HepG2 (cell line): Measurements from ENCODE around the gene RSAD1. TPM values are rescaled to one million over a fixed set of nuclear protein-coding genes. Genes with fewer than 3 reads are reported as not detected.
A peak's percentile ranks its signal among the peaks of the same experiment; 100 is the strongest.

Experiments
- ARID5B ChIP-seq: IDR thresholded peaks from 2 replicates; pipeline ENCODE4 v1.4.0; 2020; ENCODE audit warnings: mild to moderate bottlenecking, missing genetic modification reagents
- ATF1 ChIP-seq: IDR thresholded peaks from 2 replicates; pipeline ENCODE4 v1.6.1; 2016; ENCODE audit warnings: mild to moderate bottlenecking, control low read depth
- EP300 ChIP-seq, 3 experiments: sonication (generic) in 1 of 3; formaldehyde crosslinking in 1 of 3; IDR thresholded peaks; 2 replicates each; pipeline versions ENCODE4 v1.5.1 to v1.6.1; 2011 to 2020; ENCODE audit warnings: low read depth in 2 of 3, low read length in 2 of 3, borderline replicate concordance in 1 of 3, improper control_type of control experiment in 1 of 3, mild to moderate bottlenecking in 1 of 3, missing genetic modification reagents in 1 of 3, moderate library complexity in 1 of 3
- HNF1B ChIP-seq: sonication (generic); formaldehyde crosslinking; IDR thresholded peaks from 2 replicates; pipeline ENCODE4 v1.5.1; 2020; ENCODE audit warnings: mild to moderate bottlenecking, moderate library complexity, missing genetic modification reagents
- HNRNPK ChIP-seq: fragments of 200-400 bp; formaldehyde crosslinking; IDR thresholded peaks from 2 replicates; pipeline ENCODE4 v1.6.1; 2018; ENCODE audit warnings: low read length, low read depth, moderate library complexity, mild to moderate bottlenecking; ENCODE audit not compliant: poor library complexity, severe bottlenecking
- KLF12 ChIP-seq: sonication (generic); formaldehyde crosslinking; IDR thresholded peaks from 2 replicates; pipeline ENCODE4 v1.4.0; 2020; ENCODE audit warnings: missing genetic modification reagents, borderline replicate concordance
- LRRFIP1 ChIP-seq: sonication (generic); formaldehyde crosslinking; conservative IDR thresholded peaks from 2 replicates; pipeline ENCODE4 v1.4.0; 2020; ENCODE audit warnings: missing genetic modification reagents
- PHF5A ChIP-seq: IDR thresholded peaks from one replicate; pipeline ENCODE4 v1.6.1; 2018; ENCODE audit warnings: low read depth, missing genetic modification reagents; ENCODE audit not compliant: unreplicated experiment
- SMAD3 ChIP-seq: sonication (generic); formaldehyde crosslinking; IDR thresholded peaks from 2 replicates; pipeline ENCODE4 v1.4.0; 2020; ENCODE audit warnings: missing genetic modification reagents
- SRF ChIP-seq: IDR thresholded peaks from 2 replicates; pipeline ENCODE4 v1.6.1; 2011; ENCODE audit warnings: mild to moderate bottlenecking, low read depth, low read length, moderate library complexity
- TBX2 ChIP-seq: sonication (generic); formaldehyde crosslinking; IDR thresholded peaks from 2 replicates; pipeline ENCODE4 v1.5.0; 2020; ENCODE audit warnings: missing genetic modification reagents, mild to moderate bottlenecking, borderline replicate concordance
- TFE3 ChIP-seq: IDR thresholded peaks from 2 replicates; pipeline ENCODE4 v1.6.1; 2016
- ZBTB25 ChIP-seq: IDR thresholded peaks from 2 replicates; pipeline ENCODE4 v1.6.1; 2018; ENCODE audit warnings: missing genetic modification reagents
- ZFY ChIP-seq: sonication (generic); formaldehyde crosslinking; IDR thresholded peaks from 2 replicates; pipeline ENCODE4 v1.4.0; 2020; ENCODE audit warnings: missing genetic modification reagents
- polyA plus RNA-seq, 8 experiments: library from polyadenylated mRNA; depleted of rRNA in 3 of 8; stranded (reverse) in 7 of 8; unstranded in 1 of 8; fragments of >200 nt; fragmentation: Illumina TruSeq in 4 of 8; extraction: Trizol in 4 of 8; gene quantifications; 2 replicates each; pipeline versions ENCODE4 v1.2.1 to v1.2.3, GENCODE V29; 2011 to 2016; ENCODE audit warnings: low read depth in 4 of 8, missing spikeins in 1 of 8, mixed read lengths in 1 of 8; ENCODE audit not compliant: insufficient read depth in 1 of 8
- total RNA-seq, 5 experiments: library from RNA; depleted of rRNA; stranded (reverse); fragments of >200 nt; fragmentation: Illumina TruSeq; extraction: Trizol; gene quantifications; 2 replicates each; pipeline ENCODE4 v1.2.3, GENCODE V29; 2016; ENCODE audit warnings: low read depth in 1 of 5

The RSAD1 gene
- total and polyA plus RNA-seq, 2 of the 13 experiments (the other 11 are each of a cell fraction or from before 2014, with no cell fraction given) = 22.7 to 27.7 TPM

GRCh38 chr17:50458701-50459676, 19.7 kb upstream of the RSAD1 start (continued):
- peak; percentile 39 to 57; a peak in 2 of 4 replicates for TF ChIP-seq EP300 (IDR thresholded peaks at IDR 0.05; ENCODE audit: low read depth in 2 of 2, low read length in 2 of 2)
- TF ChIP-seq EP300 (CRISPR knock-in tag; IDR thresholded peaks at IDR 0.05; ENCODE audit: borderline replicate concordance) = no peak; the same call in 1 of the 2 replicates
- TF ChIP-seq ARID5B (CRISPR knock-in tag) = peak; percentile 78
- TF ChIP-seq HNF1B (CRISPR knock-in tag) = peak; percentile 46; the same call in 1 of the 2 replicates
- TF ChIP-seq LRRFIP1 (CRISPR knock-in tag) = no peak
- TF ChIP-seq ZFY = peak; percentile 75
- TF ChIP-seq TFE3 = no peak; the same call in 1 of the 2 replicates
- TF ChIP-seq SRF = no peak
- TF ChIP-seq HNRNPK = no peak
- TF ChIP-seq KLF12 (CRISPR knock-in tag) = no peak
- no peak for TF ChIP-seq ATF1 (CRISPR knock-in tag)
- peak; percentile 53; the same call in 1 of the 2 replicates for TF ChIP-seq SMAD3
- TF ChIP-seq ZBTB25 (CRISPR knock-in tag) = no peak
- TF ChIP-seq PHF5A (CRISPR knock-in tag) = peak; percentile 54
- peak; percentile 94 for TF ChIP-seq TBX2 (CRISPR knock-in tag)
